Neural cell (in vitro differentiated cells): ENCODE measurements around the gene PRRC2B.

ENCODE experiments used
- CTCF ChIP-seq: fragments of 450-650 bp; IDR thresholded peaks from 2 replicates; pipeline ENCODE4 v1.5.1; 2014; ENCODE audit warnings: antibody characterized with exemption, mild to moderate bottlenecking, moderate library complexity; ENCODE audit not compliant: poor library complexity, severe bottlenecking
- EP300 ChIP-seq: fragments of 450-650 bp; conservative IDR thresholded peaks from 2 replicates; pipeline ENCODE4 v1.6.1; 2014; ENCODE audit warnings: antibody characterized with exemption, mild to moderate bottlenecking, moderate library complexity; ENCODE audit not compliant: poor library complexity, severe bottlenecking
- EZH2 ChIP-seq: fragments of 200-600, 300-800 bp; shearing (Covaris generic), sonication (generic); IDR thresholded peaks from 2 replicates; pipeline ENCODE4 v1.6.1; 2014; ENCODE audit warnings: antibody characterized with exemption, low read length, borderline replicate concordance, mild to moderate bottlenecking; ENCODE audit not compliant: insufficient read depth, poor library complexity, severe bottlenecking
- MXI1 ChIP-seq: fragments of 450-650 bp; conservative IDR thresholded peaks from 2 replicates; pipeline ENCODE4 v1.6.1; 2014; ENCODE audit warnings: antibody characterized with exemption, mild to moderate bottlenecking; ENCODE audit not compliant: poor library complexity, severe bottlenecking
- POLR2AphosphoS5 ChIP-seq: IDR thresholded peaks from 2 replicates; pipeline ENCODE4 v1.6.1; 2012
- RAD21 ChIP-seq: fragments of 450-650 bp; conservative IDR thresholded peaks from 2 replicates; pipeline ENCODE4 v1.6.1; 2014; ENCODE audit warnings: antibody characterized with exemption, mild to moderate bottlenecking, moderate library complexity
- REST ChIP-seq: IDR thresholded peaks from 2 replicates; pipeline ENCODE4 v1.6.1; 2012; ENCODE audit warnings: borderline replicate concordance
- SMC3 ChIP-seq: fragments of 450-650 bp; conservative IDR thresholded peaks from 2 replicates; pipeline ENCODE4 v1.6.1; 2014; ENCODE audit warnings: antibody characterized with exemption, mild to moderate bottlenecking, moderate library complexity; ENCODE audit not compliant: poor library complexity
- TAF1 ChIP-seq: IDR thresholded peaks from 2 replicates; pipeline ENCODE4 v1.6.1; 2012; ENCODE audit warnings: low read depth

DNA sequence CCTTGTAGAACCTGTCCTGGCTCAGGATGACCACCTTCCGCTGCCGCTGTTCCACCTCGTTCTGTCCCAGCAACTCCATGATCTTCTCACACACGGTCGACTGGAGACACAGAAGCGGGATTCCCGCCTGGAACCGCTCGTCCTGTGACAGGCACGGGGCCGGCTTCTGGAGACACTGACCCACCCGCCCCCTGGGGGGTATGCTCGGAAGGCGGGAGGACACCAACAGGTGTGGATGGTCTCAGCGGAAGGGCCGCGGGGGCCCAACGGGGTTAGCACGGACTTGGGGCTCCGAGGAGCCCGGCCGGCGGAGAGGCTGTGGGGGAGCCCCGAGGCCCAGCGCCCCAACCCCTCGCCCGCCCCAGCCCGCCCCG, 136.6 kb downstream of the PRRC2B start:
- no peak for TF ChIP-seq EP300
- TF ChIP-seq CTCF: no peak
- no peak for TF ChIP-seq POLR2AphosphoS5
- no peak for TF ChIP-seq EZH2
- TF ChIP-seq MXI1: no peak
- TF ChIP-seq REST: no peak
- no peak for TF ChIP-seq RAD21
- no peak for TF ChIP-seq TAF1
- TF ChIP-seq SMC3: no peak
